ENCODE data around the gene MAFF. TPM values are rescaled to one million over a fixed set of nuclear protein-coding genes. Genes with fewer than 3 reads are reported as not detected.

The MAFF gene
- total RNA-seq, 1 experiment from 2014 or later, result 4.6 TPM

- no peak overlapping the region for H3K4me3 Mint-ChIP-seq
- no peaks in the 10 kb centered on the region for H3K27me3 Mint-ChIP-seq (ENCODE audit: low read depth)
- H3K4me1 Mint-ChIP-seq, result no peaks in the 10 kb centered on the region
- DNase-seq (ENCODE audit: low spot score) (no peak), ATAC-seq (no peak)
- no peak overlapping the region for H3K27ac Mint-ChIP-seq
- no peak for TF ChIP-seq ATF2 (CRISPR knock-in tag; IDR thresholded peaks at IDR 0.05; ENCODE audit: borderline replicate concordance, low read depth)
- TF ChIP-seq ATF1 (CRISPR knock-in tag; IDR thresholded peaks at IDR 0.05), result no peak
- TF ChIP-seq ZNF121 (CRISPR knock-in tag; IDR thresholded peaks at IDR 0.05), result no peak
- no peak for TF ChIP-seq NR2C2 (CRISPR knock-in tag; IDR thresholded peaks at IDR 0.05)
- no peak for TF ChIP-seq SOX15 (CRISPR knock-in tag; IDR thresholded peaks at IDR 0.05)
- no peak for TF ChIP-seq PRRX2 (CRISPR knock-in tag; IDR thresholded peaks at IDR 0.05)
- TF ChIP-seq ATF3 (CRISPR knock-in tag; conservative IDR thresholded peaks at IDR 0.05), result no peak
- no peak for TF ChIP-seq MYBL2 (CRISPR knock-in tag; IDR thresholded peaks at IDR 0.05)
- no peak for TF ChIP-seq CDX4 (CRISPR knock-in tag; IDR thresholded peaks at IDR 0.05; ENCODE audit: borderline replicate concordance)
- no peak for TF ChIP-seq PREB (CRISPR knock-in tag; IDR thresholded peaks at IDR 0.05; ENCODE audit: borderline replicate concordance)
- TF ChIP-seq FOXP4 (CRISPR knock-in tag; IDR thresholded peaks at IDR 0.05), result no peak
- no peak for TF ChIP-seq ZNF219 (CRISPR knock-in tag; IDR thresholded peaks at IDR 0.05; ENCODE audit: borderline replicate concordance)
- TF ChIP-seq RELA (CRISPR knock-in tag; IDR thresholded peaks at IDR 0.05; ENCODE audit: borderline replicate concordance), result no peak
- TF ChIP-seq PRDM15 (CRISPR knock-in tag; IDR thresholded peaks at IDR 0.05), result no peak
- no peak for TF ChIP-seq ZNF396 (CRISPR knock-in tag; IDR thresholded peaks at IDR 0.05; ENCODE audit: borderline replicate concordance)
- no peak for TF ChIP-seq ESRRA (CRISPR knock-in tag; IDR thresholded peaks at IDR 0.05; ENCODE audit: borderline replicate concordance)
- TF ChIP-seq ZNF423 (CRISPR knock-in tag; IDR thresholded peaks at IDR 0.05), result no peak
- TF ChIP-seq JAZF1 (CRISPR knock-in tag; IDR thresholded peaks at IDR 0.05), result no peak
- POLR2A ChIA-PET, result no interaction called here
- H3K36me3 Mint-ChIP-seq, result peaks cover 35% of the 10 kb centered on the region
- CTCF ChIA-PET, result no interaction called here
- H3K9me3 Mint-ChIP-seq, result no peaks in the 10 kb centered on the region; the same call in 1 of the 2 replicates
Observed at GRCh38 chr22:38247713-38248112, 45.9 kb downstream of the MAFF start.
